GF-D8 (cell line): ENCODE results near the gene APOB.

Source experiments
- DNase-seq: peaks from one replicate; lab custom pipeline; 2025; lab: John Stamatoyannopoulos, UW

Gene APOB

GRCh38 chr2:21043744-21044532, at the start of gene APOB:
APOB (minus strand) TSS chr2:21044073; CDS start chr2:21043945, 128 bp downstream.
- DNase-seq: no peak

GRCh38 chr2:21092308-21092869, 48.5 kb upstream of the APOB start:
- DNase-seq: no peak

GRCh38 chr2:21084401-21084800, 40.5 kb upstream of the APOB start:
- no peak for DNase-seq

GRCh38 chr2:21083482-21083881, 39.6 kb upstream of the APOB start:
- no peak for DNase-seq

GRCh38 chr2:21078296-21078695, 34.4 kb upstream of the APOB start:
- no peak for DNase-seq

GRCh38 chr2:21072477-21073242, 28.8 kb upstream of the APOB start:
- DNase-seq: no peak

- DNase-seq: no peak
Observed at GRCh38 chr2:21070341-21071257, 26.7 kb upstream of the APOB start.

- no peak for DNase-seq
Observed at GRCh38 chr2:21069746-21070340, 26.0 kb upstream of the APOB start.

- DNase-seq: no peak
Observed at GRCh38 chr2:21067859-21068537, 24.1 kb upstream of the APOB start.

GRCh38 chr2:21067125-21067524, 23.3 kb upstream of the APOB start:
- DNase-seq: no peak

- no peak for DNase-seq
Observed at GRCh38 chr2:21059885-21060610, 16.2 kb upstream of the APOB start.

- DNase-seq: no peak
Observed at GRCh38 chr2:21057097-21057496, 13.2 kb upstream of the APOB start.

GRCh38 chr2:21055879-21056790, 12.3 kb upstream of the APOB start:
- DNase-seq: no peak

- no peak for DNase-seq
Observed at GRCh38 chr2:21055451-21055850, 11.6 kb upstream of the APOB start.

GRCh38 chr2:21054011-21054410, 10.1 kb upstream of the APOB start:
- no peak for DNase-seq

- no peak for DNase-seq
Observed at GRCh38 chr2:21052044-21052443, 8.2 kb upstream of the APOB start.

GRCh38 chr2:21050164-21050563, 6.3 kb upstream of the APOB start:
- DNase-seq: no peak

- DNase-seq: no peak
Observed at GRCh38 chr2:21047141-21048009, 3.5 kb upstream of the APOB start.
